GM12878 (cell line): ENCODE measurements around the gene UBE2QL1. TPM values are rescaled to one million over a fixed set of nuclear protein-coding genes. Genes with fewer than 3 reads are reported as not detected.

Experiments used
- ATF7 ChIP-seq: fragments of 450-650 bp; IDR thresholded peaks from 2 replicates; pipeline ENCODE4 v1.6.1; 2016; ENCODE audit warnings: low read depth, mild to moderate bottlenecking
- REST ChIP-seq: IDR thresholded peaks from 2 replicates; pipeline ENCODE4 v1.6.1; 2012; ENCODE audit warnings: mild to moderate bottlenecking, low read depth, low read length
- SMAD1 ChIP-seq: fragments of 450-650 bp; IDR thresholded peaks from 2 replicates; pipeline ENCODE4 v1.6.1; 2018; ENCODE audit warnings: mild to moderate bottlenecking, low read depth; ENCODE audit not compliant: partially characterized antibody
- SUPT20H ChIP-seq: IDR thresholded peaks from 2 replicates; pipeline ENCODE4 v1.6.1; 2011; ENCODE audit warnings: low read depth, mild to moderate bottlenecking, low read length, moderate library complexity, borderline replicate concordance; ENCODE audit not compliant: control insufficient read depth
- ZNF592 ChIP-seq: fragments of 450-650 bp; IDR thresholded peaks from 2 replicates; pipeline ENCODE4 v1.6.1; 2017; ENCODE audit warnings: mild to moderate bottlenecking, moderate library complexity
- polyA plus RNA-seq, 11 experiments: library from polyadenylated mRNA; depleted of rRNA in 4 of 11; unstranded in 6 of 11; stranded (reverse) in 5 of 11; fragments of >200 nt; fragmentation: Nextera tagmentation in 4 of 11; fragmentation: Illumina TruSeq in 1 of 11; extraction: Ambion mirVana in 4 of 11; extraction: Trizol in 1 of 11; gene quantifications; 1 replicate in 1 of 11; 2 replicates in 10 of 11; pipeline versions ENCODE4 v1.2.1 to v1.2.3, GENCODE V29; 2011 to 2016; ENCODE audit warnings: inconsistent platforms in 2 of 11, missing spikeins in 2 of 11, low read depth in 1 of 11
- total RNA-seq, 4 experiments: library from RNA; depleted of rRNA in 3 of 4; stranded (reverse); fragments of >200 nt in 3 of 4; fragmentation: Illumina TruSeq in 1 of 4; extraction: Trizol in 1 of 4; gene quantifications; 2 replicates each; pipeline versions ENCODE4 v1.2.1 to v1.2.3, GENCODE V29; 2013 to 2021

Gene UBE2QL1
- total and polyA plus RNA-seq, 10 of the 15 experiments (the other 5 are each of a cell fraction or from before 2014, with no cell fraction given), result 0.03 to 0.62 (median 0.04) TPM; not detected in 6

GRCh38 chr5:6485441-6485840, 36.8 kb downstream of the UBE2QL1 start (continued):
- TF ChIP-seq ZNF592 (0 out of 2 replicates have a peak, but pooled peaks have one; percentile 17), REST (no peak), SMAD1 (no peak), ATF7 (0 out of 2 replicates have a peak, but pooled peaks have one; percentile 13), SUPT20H (no peak)
